BJ (cell line): ENCODE data around the gene NADK2. TPM values are rescaled to one million over a fixed set of nuclear protein-coding genes. Genes with fewer than 3 reads are reported as not detected.

Experiments
- CTCF ChIA-PET: fragments of 350-600 bp; formaldehyde crosslinking; extraction: SDS; loops from one replicate; lab custom pipeline; 2021; ENCODE audit warnings: antibody characterized with exemption, inconsistent platforms; lab: Yijun Ruan, JAX
- POLR2A ChIA-PET: fragments of 300-600 bp; sonication (Branson Sonifier 250); formaldehyde crosslinking; extraction: SDS; loops from one replicate; lab custom pipeline; 2021; ENCODE audit warnings: antibody characterized with exemption; lab: Charles Lee
- DNase-seq: peaks from one replicate; pipeline ENCODE4 v3.0.0-alpha.2; 2011; ENCODE audit warnings: low read depth
- H3K27me3 ChIP-seq: 2 replicates; pipeline ENCODE4 v1.6.0; 2011; ENCODE audit warnings: low read length; ENCODE audit not compliant: control insufficient read depth, insufficient read depth
- H3K36me3 ChIP-seq: 2 replicates; pipeline ENCODE4 v1.5.1; 2011; ENCODE audit warnings: low read length; ENCODE audit not compliant: control insufficient read depth, insufficient read depth
- H3K4me3 ChIP-seq: 2 replicates; pipeline ENCODE4 v1.5.1; 2011; ENCODE audit warnings: low read depth, mild to moderate bottlenecking, control low read depth, low read length
- polyA plus RNA-seq: library from polyadenylated mRNA; depleted of rRNA; stranded (reverse); fragments of >200 nt; gene quantifications from 2 replicates; pipeline ENCODE4 v1.2.3, GENCODE V29; 2011
- TF ChIP-seq, protein P1 (sequence below): IDR thresholded peaks from 2 replicates; pipeline ENCODE4 v1.5.1; 2011; ENCODE audit warnings: low read depth, mild to moderate bottlenecking, control low read depth, inconsistent platforms, low read length, moderate library complexity; ENCODE audit not compliant: insufficient read depth

NADK2 gene
- polyA plus RNA-seq, 1 experiment: 7.2 TPM

DNA sequence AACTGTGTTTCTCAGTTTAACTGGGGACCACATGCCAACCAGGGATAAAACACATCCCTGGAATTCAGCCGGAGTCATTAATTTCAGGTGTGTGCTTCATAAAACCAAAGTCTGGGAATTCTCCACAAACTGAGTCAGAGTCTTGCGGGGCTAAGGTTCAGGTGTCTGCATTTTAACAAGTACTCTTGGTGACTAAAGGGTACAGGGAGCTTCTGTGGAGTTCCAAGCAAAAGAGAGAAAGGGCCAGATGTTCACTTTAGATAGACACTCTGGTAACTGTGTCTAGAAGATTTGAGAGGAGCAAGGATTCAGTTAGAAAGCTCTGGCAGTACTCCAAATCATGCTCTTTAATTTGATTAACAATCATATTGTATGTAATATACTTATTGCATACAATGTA is 4.0 kb downstream of the NADK2 start:
- Histone ChIP-seq H3K4me3 (no peak overlapping the region), H3K36me3 (no peaks in the 10 kb centered on the region), H3K27me3 (no peaks in the 10 kb centered on the region)
- DNase-seq: no peak
- TF ChIP-seq, protein P1, sequence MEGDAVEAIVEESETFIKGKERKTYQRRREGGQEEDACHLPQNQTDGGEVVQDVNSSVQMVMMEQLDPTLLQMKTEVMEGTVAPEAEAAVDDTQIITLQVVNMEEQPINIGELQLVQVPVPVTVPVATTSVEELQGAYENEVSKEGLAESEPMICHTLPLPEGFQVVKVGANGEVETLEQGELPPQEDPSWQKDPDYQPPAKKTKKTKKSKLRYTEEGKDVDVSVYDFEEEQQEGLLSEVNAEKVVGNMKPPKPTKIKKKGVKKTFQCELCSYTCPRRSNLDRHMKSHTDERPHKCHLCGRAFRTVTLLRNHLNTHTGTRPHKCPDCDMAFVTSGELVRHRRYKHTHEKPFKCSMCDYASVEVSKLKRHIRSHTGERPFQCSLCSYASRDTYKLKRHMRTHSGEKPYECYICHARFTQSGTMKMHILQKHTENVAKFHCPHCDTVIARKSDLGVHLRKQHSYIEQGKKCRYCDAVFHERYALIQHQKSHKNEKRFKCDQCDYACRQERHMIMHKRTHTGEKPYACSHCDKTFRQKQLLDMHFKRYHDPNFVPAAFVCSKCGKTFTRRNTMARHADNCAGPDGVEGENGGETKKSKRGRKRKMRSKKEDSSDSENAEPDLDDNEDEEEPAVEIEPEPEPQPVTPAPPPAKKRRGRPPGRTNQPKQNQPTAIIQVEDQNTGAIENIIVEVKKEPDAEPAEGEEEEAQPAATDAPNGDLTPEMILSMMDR: no peak
- ChIA-PET POLR2A (no interaction called here), CTCF (interaction anchor here (1.6 kb wide), 1 partner anchor 11 kb away, joined by 5 read pairs; no protein-coding TSS in a partner anchor)

DNA sequence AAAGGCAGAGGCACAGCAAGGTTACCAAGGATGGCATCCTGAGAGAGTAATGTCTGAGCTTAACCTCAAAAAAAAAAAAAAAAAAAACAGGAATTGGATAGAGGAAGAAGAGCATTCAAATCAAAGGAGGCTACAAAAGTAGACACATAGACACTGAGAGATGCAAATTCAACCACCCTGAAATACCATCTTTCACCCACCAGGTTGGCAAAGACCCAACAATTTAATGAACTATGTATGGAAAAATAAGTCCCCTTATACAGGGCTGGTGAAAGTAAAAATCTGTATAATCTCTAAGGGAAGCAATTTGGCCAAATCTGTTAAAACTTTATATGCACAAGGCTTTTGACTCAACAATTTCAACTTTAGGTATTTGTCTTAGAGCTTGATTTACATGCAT is 4.9 kb downstream of the NADK2 start:
- CTCF ChIA-PET: interaction anchor here (0.5 kb wide), 1 partner anchor 1390 kb away, joined by 3 read pairs; no protein-coding TSS in a partner anchor

DNA sequence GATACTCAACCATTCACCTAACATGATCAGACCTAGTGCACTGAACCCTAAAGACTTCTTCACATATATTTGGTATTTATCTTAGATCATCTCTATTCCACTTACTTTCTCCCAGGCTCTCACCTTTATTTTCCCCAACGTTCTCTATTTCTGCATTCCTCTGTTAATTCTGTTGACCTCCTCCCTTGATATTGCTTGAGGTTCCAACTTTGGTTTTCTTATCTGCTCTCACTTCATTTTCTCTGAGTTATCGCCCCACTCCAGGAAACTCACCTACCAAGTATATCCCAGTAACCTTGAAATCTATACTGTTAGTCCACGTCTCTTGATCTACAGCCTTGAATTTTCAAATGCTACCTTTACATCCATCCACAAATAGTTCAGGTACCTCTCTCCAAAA is 9.2 kb downstream of the NADK2 start:
- ChIA-PET CTCF (interaction anchor here (1.6 kb wide), 1 partner anchor 9 kb away, joined by 3 read pairs; the partner anchor contains the start of gene NADK2), POLR2A (no interaction called here)
- no peaks in the 10 kb centered on the region for H3K36me3 ChIP-seq
- no peak overlapping the region for H3K4me3 ChIP-seq
- no peaks in the 10 kb centered on the region for H3K27me3 ChIP-seq
- no peak for DNase-seq
- TF ChIP-seq, protein P1: no peak

More for the DNA sequence above, 4.9 kb downstream of the NADK2 start:
- DNase-seq: no peak
- no peaks in the 10 kb centered on the region for H3K36me3 ChIP-seq
- H3K4me3 ChIP-seq: no peak overlapping the region
- POLR2A ChIA-PET: no interaction called here
- TF ChIP-seq, protein P1: no peak
- no peaks in the 10 kb centered on the region for H3K27me3 ChIP-seq

DNA sequence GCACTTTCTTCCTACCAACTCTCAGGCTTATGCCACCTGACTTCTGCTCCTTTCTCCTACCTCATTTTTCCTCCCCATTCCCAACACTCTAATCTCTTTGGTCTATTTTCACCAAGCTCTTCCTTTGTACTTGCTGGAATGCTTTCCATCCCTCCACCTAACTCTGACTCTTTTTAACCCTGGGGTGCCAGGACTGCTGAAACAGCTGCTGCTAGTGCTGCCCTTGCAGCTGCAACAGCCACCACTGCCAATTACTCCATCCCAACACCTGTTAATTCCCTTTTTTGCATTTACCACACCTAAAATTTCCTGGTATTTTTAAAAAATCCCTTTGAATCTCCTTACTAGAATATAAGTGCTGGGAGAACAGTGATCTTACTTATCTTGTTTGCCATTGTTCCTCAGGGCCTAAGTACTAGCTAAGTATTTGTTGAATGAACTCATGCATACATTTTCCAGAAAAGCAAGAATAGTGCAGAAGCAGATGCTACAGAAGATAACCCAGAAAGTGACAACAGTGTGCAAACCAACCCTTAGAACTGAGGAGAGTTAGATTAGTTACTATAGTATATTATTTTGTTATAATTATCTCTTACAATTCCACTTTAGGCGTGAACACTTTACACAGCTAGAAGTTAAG is 11.5 kb downstream of the NADK2 start:
- Histone ChIP-seq H3K36me3 (no peaks in the 10 kb centered on the region), H3K4me3 (no peak overlapping the region), H3K27me3 (no peaks in the 10 kb centered on the region)
- TF ChIP-seq, protein P1: no peak
- ChIA-PET CTCF (interaction anchor here (1.2 to 2.2 kb wide), 3 partner anchors 9 to 152 kb away, joined by 3 to 12 read pairs (median 4); partner anchors contain the start of gene NADK2), POLR2A (interaction anchor here (0.7 kb wide), 1 partner anchor 11 kb away, joined by 4 read pairs; no protein-coding TSS in a partner anchor)
- DNase-seq: no peak

DNA sequence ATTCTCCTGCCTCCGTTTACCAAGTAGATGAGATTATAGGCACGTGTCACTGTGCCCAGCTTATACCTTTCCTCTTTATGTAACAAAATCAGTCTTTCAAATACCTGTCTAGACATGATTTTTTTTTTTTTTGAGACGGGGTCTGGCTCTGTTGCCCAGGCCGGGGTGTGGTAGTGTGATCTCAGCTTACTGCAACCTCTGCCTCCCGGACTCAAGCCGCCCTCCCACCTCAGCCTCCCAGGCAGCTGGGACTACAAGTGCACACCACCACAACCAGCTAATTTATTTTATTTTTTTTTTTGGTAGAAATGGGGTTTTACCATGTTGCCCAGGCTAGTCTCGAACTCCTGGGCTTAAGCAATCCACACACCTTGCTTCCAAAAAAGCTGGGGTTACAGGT is 13.2 kb downstream of the NADK2 start:
- Histone ChIP-seq H3K27me3 (no peaks in the 10 kb centered on the region), H3K36me3 (no peaks in the 10 kb centered on the region), H3K4me3 (no peak overlapping the region)
- ChIA-PET POLR2A (no interaction called here), CTCF (interaction anchor here (0.9 to 1.1 kb wide), 3 partner anchors 13 to 51 kb away, joined by 3 to 4 read pairs (median 3); partner anchors contain the start of gene NADK2)
- no peak for DNase-seq
- TF ChIP-seq, protein P1: no peak
